Measurements from ENCODE around the gene MAD1L1.
"Not testable (repeated sequence)": the region's sequence is repeated elsewhere in the genome, so short reads cannot be mapped to it uniquely, and the experiment has no call there.

MAD1L1 gene

GRCh38 chr7:2007551-2007950 is 225.2 kb downstream of the MAD1L1 start:
- no peak for DNase-seq

DNA sequence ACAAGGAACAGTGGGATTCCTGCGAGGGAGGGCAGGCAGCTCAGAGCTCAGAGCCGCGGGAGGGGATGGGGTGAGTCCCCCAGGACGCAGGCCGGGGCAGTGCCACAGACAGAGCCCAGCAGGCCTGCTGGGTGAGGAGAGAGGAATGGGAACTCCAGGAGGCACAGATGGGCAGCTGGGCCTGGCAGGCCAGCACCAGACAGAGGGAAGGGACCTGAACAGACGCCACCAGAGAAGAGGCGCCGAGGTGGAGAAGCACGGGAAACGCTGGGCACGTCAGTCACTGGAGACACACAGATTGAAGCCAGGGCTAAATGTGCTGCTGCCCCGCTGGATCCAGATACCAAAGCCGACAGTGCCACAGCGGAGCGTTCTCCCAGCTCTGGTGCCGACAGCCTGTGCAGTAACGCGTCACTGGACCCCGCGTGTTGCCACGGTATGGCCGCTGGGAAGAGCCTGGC is 225.8 kb downstream of the MAD1L1 start:
- no peak for DNase-seq

GRCh38 chr7:2006231-2006771 is 226.4 kb downstream of the MAD1L1 start:
- DNase-seq, result no peak

DNA sequence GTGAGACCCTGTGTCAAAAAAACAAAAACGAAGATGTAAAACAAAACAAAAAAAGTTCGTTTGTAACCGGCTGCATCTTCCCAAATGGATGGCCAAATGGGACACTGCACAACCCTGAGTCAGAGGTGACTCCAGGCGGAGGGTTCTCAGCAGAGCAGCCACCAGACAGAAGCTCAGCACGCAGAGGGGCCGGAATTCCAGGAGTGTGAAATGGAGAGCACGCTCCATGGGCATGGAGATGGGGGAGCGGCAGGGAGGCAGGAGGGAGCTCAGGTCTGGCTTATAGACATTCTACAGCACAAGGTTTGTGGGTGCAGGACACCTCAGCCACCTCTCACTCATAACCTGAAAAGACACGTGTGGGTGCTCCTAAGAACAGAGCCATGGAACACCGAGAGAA is 227.0 kb downstream of the MAD1L1 start:
- no peak for DNase-seq

- DNase-seq, result no peak
Observed at GRCh38 chr7:2004841-2005725, 227.7 kb downstream of the MAD1L1 start.

DNA sequence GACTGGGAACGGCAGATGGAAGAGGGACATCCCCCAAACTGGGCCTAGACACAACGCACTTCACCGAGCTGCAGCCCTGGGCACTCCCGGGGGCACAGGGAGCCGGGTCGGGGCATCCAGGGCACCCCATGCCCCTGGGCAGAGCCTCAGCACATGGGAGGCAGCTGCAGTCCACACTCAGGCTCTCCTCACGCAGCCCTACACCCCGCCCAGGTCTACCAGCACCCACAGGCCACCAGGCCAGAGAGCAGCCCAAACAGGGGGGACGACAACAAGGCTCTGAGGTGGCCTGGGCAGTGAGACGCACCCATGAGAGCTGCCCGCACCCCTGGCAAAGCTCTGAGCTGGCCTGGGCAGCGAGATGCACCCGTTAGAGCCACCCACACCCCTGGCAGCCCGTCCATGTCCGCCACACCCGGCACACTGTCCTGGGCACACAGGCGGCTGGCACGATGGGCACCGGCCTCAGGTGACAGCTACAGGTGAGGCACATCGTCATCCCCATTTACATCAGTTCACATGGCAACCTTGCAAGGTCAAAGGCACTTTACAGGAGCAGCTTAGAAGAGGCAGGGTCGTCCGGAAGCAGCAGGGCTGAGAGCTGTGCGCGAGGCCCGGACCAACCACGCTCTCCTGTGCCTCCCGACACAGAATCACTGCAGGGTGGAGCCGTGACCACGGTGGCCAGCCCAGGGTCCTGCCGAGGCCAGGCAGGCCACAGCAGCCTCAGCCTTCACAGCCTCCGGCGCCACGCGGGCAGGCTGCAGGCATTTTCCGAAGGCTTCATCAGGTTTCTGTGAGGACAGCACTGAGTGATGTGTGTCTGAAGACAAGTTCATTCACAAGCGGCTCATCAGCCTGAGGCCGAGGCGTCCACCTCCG is 228.6 kb downstream of the MAD1L1 start:
- no peak for DNase-seq

DNA sequence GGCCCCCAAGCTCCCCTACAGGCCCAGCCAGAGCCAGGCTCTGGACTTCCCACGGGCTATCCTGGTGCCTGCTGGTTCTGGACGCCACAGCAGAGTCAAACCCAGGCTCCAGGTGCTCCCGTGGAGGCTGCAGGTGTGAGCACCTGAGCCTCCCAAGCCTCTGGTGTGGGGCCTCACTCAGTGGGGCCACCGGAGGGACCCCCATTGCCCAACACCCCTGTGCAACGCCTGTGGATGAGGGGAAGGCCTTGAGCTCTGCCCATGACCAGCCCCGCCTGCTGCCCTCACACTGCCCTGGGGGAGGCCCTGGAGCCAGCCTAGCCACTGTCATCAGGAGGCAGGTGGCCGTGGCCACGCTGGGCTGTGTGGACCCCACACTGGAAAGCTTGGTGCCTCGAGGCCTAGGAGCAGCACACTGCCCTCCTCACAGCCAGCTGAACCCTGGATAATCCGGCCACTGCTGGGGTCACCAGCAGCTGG is 229.3 kb downstream of the MAD1L1 start:
- no peak for DNase-seq

DNA sequence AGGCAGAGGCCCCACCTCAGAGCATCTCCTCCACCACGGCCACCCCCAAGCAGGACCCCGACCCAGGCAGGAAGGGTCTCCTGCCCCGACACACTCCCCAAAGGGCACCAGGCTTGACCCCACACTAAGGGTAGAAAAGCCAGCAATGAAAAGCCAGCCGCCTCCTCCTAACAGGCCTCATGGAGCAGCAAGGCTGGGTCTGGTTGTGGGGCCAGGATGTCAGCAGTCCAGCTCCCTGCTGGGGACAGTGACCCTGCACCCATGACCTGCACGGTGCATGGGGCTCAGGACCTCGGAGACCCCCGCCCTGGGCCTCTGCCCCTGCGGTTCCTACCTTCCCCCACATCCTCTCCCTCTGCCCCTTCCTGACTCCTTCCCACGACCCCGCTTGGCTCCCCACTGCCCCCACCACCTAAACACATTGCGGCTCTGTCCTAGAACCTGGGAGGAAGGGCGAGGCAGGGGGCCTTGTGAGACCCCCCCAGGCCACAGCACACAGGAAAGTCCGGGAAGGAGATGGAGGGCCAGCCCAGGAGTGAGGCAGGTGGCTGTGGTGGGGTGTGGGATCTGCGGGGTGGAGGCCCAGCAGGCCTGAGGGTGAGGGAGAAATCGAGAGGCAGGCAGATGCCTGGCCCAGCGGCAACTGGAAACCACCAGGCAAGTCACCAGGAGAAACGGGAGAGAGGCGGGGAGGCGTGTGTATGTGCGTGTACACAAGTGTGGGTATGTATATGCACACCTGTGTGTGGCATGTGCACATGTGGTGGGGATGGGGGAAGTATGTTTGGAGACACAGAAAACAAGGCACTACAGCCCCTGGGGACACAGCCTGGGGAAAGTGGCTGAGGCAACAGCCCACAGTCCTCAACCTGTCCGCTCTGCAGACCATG is 229.9 kb downstream of the MAD1L1 start:
- no peak for DNase-seq

DNA sequence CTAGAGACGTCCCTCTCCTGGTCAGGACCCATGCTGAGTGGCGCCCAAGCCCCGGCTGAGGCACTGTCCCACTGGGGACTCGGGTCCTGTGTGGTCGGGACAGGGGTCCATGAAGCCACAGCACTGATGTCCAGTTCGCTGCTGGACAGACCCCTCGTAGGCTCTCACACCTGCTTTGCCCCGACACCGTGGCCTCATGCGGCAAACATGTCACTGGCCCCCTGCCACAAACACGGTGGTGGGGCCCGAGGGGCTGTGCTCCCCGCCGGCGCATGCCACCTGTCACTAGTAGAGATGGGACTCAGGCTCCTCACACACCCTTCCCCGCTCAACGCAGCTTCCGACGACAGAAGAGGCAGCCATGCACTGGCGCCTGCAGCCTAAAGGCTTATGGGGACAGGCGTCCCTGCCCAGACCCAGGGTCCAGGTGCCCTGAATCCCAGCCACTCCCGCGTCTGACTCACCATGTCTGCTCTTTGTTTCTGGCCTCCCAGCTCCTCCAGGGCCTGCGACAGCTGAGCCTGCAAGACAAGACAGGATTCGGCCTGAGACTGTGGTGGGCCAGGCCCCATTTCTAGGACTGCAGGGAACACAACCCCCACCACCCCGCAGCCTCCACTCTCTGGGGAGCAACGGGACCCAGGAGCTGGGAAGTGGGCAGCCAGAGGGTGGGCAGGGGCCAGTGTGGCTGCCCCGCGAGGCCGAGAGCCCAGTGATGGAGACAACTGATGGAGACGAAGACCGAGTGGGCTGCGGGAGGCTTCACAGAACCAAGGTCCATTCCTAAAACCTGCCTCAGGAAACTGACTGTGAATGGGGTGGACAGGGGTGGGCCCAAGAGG is 230.9 kb downstream of the MAD1L1 start:
- no peak for DNase-seq

- DNase-seq, result no peak
Observed at GRCh38 chr7:2000746-2001321, 231.9 kb downstream of the MAD1L1 start.

DNA sequence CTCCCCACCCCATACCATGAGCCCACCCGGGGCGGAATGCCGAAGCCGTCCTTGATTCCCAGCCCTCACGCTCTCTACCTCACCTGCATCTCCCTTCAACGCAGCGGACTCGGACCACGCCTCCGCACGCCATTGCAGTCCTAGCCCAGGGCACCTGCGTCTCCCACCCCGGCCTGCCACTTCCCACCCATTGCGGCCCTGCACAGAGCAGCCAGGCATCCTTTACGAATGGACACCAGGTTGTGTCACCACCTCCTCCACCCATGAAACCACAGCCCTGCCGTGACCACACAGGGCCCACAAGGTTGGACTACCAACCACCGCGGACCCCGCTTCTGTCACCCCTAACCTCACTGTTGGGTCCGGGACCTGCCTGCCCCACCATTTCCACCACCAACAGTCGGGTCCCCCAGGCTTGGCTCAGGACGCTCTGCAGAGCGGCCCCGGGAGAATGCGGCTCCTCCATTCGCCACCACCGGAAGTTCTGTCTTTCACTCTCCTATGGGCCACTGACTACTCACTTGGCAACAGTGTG is 232.5 kb downstream of the MAD1L1 start:
- no peak for DNase-seq

- DNase-seq, result no peak
Observed at GRCh38 chr7:1999278-1999984, 233.3 kb downstream of the MAD1L1 start.

- no peak for DNase-seq
Observed at GRCh38 chr7:1998146-1998545, 234.6 kb downstream of the MAD1L1 start.

DNA sequence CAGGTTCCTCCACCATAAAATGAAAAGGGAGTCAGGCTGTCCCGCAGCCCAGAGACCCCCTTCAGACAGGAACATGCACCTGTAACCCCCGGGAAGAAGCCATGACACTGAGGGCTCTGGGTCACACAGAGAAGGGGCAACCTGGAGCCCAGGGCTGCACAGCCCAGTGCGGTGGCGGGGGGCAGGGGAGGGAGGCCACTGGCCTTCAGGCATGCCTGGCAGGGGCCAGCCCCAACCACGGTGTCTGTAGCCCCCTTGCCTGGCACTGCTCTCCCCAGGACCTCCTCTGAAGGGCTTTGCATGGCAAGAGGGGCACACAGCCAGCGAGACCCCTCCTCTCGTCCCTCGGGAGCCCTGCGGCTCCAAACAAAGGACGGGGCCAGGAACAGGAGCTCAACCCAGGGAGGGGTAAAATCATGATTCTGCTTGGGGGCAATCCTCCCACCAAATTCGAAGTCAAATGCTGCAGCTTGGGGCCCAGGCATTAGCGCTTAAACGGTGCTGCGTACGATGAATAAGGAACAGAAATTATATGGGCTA is 235.1 kb downstream of the MAD1L1 start:
- no peak for DNase-seq

- no peak for DNase-seq
Observed at GRCh38 chr7:1996816-1997215, 235.9 kb downstream of the MAD1L1 start.

DNA sequence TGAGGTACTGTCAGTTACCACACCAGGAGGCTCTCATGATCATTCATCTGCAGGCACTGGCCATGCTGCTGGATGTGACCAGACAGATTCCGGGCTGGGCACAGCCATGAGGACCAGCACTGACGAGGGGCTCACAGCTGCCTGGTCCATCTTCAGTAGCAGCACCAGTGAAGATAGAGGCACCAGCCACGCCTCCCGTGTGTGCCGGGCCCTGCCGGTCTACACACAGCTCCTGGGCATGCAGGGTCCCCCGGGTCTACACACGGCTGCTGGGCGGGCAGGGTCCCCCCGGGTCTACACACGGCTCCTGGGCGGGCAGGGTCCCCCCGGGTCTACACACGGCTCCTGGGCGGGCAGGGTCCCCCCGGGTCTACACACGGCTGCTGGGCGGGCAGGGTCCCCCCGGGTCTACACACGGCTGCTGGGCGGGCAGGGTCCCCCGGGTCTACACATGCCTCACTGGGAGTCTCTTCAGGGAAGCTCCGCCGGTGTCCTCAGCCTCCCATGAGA is 236.8 kb downstream of the MAD1L1 start:
- not testable (repeated sequence) for DNase-seq

GRCh38 chr7:1995426-1995825 is 237.3 kb downstream of the MAD1L1 start:
- DNase-seq, result no peak

DNA sequence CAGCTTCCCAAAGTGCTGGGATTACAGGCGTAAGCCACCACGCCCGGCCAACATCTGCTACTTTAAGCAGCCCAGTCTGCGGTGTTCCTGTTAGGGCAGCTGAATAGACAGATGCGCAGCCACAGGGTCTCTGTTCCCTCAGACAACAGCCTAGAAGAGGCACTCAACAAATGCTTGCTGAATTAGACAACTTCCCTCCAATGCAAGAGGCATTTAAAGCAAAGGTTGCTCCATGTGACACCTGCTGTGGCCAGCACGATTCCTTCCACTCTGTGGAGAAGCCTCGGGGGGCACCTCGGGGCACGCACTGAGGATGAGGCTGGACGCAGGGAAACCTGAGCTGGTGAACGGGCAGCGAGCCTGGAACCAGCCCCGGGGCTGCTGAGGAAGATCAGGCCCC is 237.8 kb downstream of the MAD1L1 start:
- DNase-seq, result no peak
